GM21737 (cell line): ENCODE data around the gene DOCK10.

Experiments used
- ATAC-seq: cut with Tn5 transposase; IDR thresholded peaks from one replicate; pipeline ENCODE4 v1.9.1; 2021; ENCODE audit warnings: mild to moderate bottlenecking, moderate library complexity; ENCODE audit not compliant: unreplicated experiment

The DOCK10 gene

DNA sequence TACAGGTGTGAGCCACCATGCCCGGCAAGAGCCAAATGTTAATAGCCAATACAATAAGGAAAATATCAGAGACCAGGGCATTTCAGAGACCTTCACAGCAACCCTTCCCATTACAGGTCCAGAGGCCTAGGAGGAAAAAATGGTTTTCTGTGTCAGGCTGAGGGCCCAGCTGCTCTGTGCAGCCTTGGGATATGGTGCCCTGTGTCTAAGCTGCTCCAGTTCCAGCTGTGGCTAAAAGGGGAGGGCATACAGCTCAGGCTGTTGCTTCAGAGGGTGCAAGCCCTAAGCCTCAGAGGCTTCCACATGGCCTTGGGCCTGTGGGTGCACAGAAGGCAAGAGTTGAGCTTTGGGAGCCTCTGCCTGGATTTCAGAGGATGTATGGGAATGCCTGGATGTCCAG lies 306.0 kb downstream of the DOCK10 start:
- no peak for ATAC-seq

DNA sequence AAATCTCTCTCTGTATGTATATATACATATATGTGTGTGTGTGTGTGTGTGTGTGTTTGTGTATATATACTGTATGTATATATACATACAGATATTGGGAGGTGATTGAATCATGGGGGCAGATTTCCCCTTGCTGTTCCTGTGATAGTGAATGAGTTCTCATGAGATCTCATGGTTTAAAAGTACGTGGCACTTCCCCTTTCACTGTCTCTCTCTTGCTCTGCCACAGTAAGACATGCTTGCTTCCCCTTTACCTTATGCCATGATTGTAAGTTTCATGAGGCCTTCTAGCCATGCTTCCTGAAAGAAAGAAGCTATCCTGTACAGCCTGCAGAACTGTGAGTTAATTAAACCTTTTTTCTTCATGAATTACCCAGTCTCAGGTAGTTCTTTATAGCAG lies 307.3 kb downstream of the DOCK10 start:
- no peak for ATAC-seq

DNA sequence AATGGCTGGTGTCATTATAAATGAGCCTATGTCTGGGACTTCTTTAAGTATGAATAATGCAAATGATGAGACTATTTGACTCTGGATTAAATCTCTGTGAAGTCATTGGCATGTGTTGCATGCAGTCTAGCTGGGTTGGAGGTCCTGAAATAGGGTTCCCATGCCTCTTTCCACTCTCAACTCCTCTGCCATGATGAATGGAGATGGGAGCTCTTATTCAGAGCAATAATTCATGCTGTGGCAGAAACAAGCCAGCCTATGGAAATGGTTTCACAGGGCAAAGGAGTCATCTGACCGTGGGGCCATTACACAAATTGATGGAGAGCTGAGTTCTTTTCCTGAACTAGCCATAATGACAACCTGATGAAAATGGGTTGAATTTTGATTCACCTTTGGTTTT lies 310.6 kb downstream of the DOCK10 start:
- no peak for ATAC-seq

DNA sequence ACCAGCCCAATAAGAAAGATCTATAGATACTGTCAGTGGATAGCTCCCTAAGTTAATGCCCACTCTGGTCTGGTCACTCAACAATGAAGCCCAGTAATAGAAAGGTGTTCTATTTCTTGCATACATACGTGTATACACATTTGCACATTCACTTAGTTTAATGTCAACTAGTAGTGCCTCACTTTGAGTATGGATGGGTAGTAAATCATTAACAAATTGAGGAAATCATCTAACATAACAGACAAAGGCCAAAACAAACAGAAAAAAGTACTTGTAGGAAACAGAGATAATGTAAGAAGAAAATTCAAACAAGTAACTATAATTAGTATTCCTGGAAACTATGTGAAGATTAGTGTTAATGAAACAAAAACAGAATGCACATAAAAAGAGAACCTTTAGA lies 312.8 kb downstream of the DOCK10 start:
- ATAC-seq = no peak

DNA sequence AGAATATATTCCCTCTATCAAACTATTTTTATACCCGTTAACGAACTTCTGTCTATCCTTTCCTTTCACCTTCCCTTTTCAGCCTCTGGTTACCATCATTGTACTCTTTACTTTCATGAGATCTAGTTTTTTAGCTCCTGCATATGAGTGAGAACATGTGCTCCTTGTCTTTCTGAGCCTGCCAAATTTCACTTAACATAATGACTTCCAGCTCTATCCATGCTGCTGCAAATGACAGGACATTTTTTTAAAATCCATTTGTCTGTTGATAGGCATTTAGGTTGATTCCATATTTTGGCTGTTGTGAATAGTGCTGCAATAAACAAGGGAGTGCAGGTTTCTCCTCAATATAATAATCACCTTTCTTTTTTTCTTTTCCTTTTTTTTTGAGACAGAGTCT lies 317.9 kb downstream of the DOCK10 start:
- no peak for ATAC-seq

DNA sequence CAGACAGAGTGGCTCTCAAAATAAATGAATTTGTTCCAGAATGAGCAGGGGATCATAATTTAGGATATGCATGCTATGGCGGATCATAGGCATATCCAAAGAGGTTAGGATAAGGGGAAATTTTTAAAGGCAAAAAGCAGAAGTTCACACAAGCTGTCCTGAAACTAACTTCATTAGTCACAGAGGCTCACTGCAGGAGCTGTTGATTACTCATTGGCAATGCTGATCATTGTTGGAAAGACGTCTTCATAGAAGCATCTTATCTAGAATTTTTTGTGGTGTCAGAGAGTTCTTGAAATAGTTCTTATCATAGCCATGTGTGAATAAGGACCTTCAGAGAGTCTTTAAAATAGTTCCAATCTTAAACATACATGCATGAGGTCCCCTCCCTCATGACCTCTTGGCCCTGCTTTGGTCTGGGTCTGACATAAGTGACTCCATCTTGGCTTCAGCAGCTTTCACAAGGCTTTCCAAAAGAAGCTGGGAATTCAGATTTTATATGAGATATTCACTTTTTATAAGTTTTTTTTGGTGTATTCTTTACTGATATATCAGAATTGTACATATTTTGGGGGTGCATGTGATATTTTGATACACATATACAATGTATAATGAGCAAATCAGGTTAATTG lies 318.6 kb downstream of the DOCK10 start:
- ATAC-seq = no peak

DNA sequence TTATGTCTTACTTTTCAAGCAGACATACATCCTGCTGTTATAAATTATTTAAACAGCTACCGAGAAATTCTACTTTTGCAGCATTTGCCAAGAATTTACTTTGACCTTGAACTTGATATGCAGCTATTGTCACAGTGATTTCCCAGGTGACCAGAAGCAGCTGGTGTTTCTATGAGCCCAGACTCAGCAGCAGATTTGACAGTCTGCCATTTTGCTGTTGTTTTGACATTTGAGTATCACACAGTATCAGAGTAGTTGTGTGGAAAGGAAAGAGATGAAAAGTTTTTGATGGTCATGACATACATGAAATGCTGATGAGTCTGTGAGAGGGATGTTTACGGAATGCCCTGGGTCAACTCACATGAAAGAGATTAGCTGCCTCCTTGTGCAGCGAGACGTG lies 319.5 kb downstream of the DOCK10 start:
- no peak for ATAC-seq

DNA sequence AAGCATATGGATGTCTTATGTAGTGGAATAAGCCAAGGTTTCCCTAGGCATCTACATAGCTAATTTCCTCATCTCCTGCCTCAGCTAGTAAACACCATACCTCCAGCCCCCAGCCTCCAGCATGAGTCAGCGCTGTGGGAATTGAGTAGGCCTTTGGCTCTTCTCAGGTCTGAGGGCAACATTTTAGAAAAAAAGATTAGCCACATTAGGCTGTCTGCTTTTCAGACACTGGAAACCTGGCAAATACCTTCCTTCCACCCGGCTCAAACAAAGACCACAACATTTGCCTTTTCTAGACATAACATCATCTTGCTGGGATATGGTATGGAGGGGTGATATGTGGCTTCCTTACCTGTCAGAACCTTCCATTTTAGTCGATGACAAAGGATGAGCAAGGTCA lies 320.0 kb downstream of the DOCK10 start:
- ATAC-seq = no peak

DNA sequence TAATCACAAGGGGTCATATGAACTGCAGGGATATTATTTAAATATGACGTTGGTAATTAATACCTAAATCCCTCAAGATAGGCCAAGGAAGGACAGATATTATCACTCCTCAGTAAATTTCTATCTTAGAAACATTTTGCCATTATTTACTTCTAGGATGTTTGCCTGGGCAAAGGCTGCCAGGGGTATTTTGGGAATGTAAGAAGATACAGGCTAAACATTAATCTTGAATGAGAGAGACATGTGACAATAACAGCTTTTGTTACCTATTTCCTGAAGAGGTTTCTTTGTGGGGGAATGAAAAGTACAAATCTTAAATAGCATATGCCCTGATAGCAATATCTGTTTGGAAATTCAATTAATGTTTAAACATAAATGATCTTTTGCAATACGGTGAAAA lies 325.3 kb downstream of the DOCK10 start:
- ATAC-seq = no peak

DNA sequence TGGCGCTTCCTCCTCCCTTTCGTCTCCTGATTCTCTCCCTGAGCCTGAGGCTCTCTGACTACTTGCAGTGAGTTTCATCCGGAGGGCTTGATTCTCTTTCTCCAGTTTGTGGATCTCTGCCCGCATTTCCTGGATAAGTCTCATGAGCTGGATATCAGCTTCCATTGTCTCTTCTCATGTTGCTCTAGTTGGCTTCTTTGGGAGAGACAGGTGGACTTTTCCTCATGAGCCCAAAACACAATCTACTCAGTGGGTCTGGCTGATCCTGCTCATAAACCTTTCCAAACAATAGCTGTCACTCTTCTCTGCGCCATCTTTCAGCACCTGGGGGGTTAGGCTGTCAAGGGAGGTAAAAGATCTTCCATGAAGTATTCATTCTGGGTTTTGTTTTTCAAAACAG lies 326.1 kb downstream of the DOCK10 start, which contains the start of gene CCDC195:
Gene CCDC195, minus strand, starts transcription at position 165 of the 400 bp plus-strand sequence. Its CDS starts 0 bp downstream, at position 165.
- no peak for ATAC-seq
